ENCODE data around the gene ZNF507. TPM values are rescaled to one million over a fixed set of nuclear protein-coding genes. Genes with fewer than 3 reads are reported as not detected.

The ZNF507 gene
- total RNA-seq, 1 donor from 2014 or later, result 7.1 TPM

- no peaks in the 10 kb centered on the region for H3K27me3 ChIP-seq (ENCODE audit: control insufficient read depth, insufficient read depth, low read length)
- no peak for TF ChIP-seq CTCF (IDR thresholded peaks at IDR 0.05; ENCODE audit: insufficient read depth, low read length, severe bottlenecking)
- no peak for FAIRE-seq
- no peak overlapping the region for H3K4me3 ChIP-seq (ENCODE audit: low read depth, low read length)
- no peak for DNase-seq (ENCODE audit: low read depth)
- no peaks in the 10 kb centered on the region for H3K36me3 ChIP-seq (ENCODE audit: control insufficient read depth, insufficient read depth, low read length)
Measured at GRCh38 chr19:32308431-32309077, 36.9 kb upstream of the ZNF507 start.

GRCh38 chr19:32309711-32310390 is 35.6 kb upstream of the ZNF507 start:
- Histone ChIP-seq H3K27me3 (ENCODE audit: control insufficient read depth, insufficient read depth, low read length) (no peaks in the 10 kb centered on the region), H3K4me3 (ENCODE audit: low read depth, low read length) (no peak overlapping the region), H3K36me3 (ENCODE audit: control insufficient read depth, insufficient read depth, low read length) (no peaks in the 10 kb centered on the region)
- FAIRE-seq, result no peak
- TF ChIP-seq CTCF (IDR thresholded peaks at IDR 0.05; ENCODE audit: insufficient read depth, low read length, severe bottlenecking), result no peak
- DNase-seq (ENCODE audit: low read depth), result no peak

GRCh38 chr19:32311371-32311770 is 34.0 kb upstream of the ZNF507 start:
- no peak for TF ChIP-seq CTCF (IDR thresholded peaks at IDR 0.05; ENCODE audit: insufficient read depth, low read length, severe bottlenecking)
- H3K4me3 ChIP-seq (ENCODE audit: low read depth, low read length), result no peak overlapping the region
- H3K36me3 ChIP-seq (ENCODE audit: control insufficient read depth, insufficient read depth, low read length), result no peaks in the 10 kb centered on the region
- FAIRE-seq (no peak), DNase-seq (ENCODE audit: low read depth) (no peak)
- no peaks in the 10 kb centered on the region for H3K27me3 ChIP-seq (ENCODE audit: control insufficient read depth, insufficient read depth, low read length)

GRCh38 chr19:32313569-32314265 is 31.7 kb upstream of the ZNF507 start:
- no peak for TF ChIP-seq CTCF (IDR thresholded peaks at IDR 0.05; ENCODE audit: insufficient read depth, low read length, severe bottlenecking)
- no peak overlapping the region for H3K4me3 ChIP-seq (ENCODE audit: low read depth, low read length)
- no peaks in the 10 kb centered on the region for H3K27me3 ChIP-seq (ENCODE audit: control insufficient read depth, insufficient read depth, low read length)
- DNase-seq (ENCODE audit: low read depth) (no peak), FAIRE-seq (no peak)
- no peaks in the 10 kb centered on the region for H3K36me3 ChIP-seq (ENCODE audit: control insufficient read depth, insufficient read depth, low read length)

- FAIRE-seq (no peak), DNase-seq (ENCODE audit: low read depth) (no peak)
- Histone ChIP-seq H3K27me3 (ENCODE audit: control insufficient read depth, insufficient read depth, low read length) (no peaks in the 10 kb centered on the region), H3K36me3 (ENCODE audit: control insufficient read depth, insufficient read depth, low read length) (no peaks in the 10 kb centered on the region), H3K4me3 (ENCODE audit: low read depth, low read length) (no peak overlapping the region)
- TF ChIP-seq CTCF (IDR thresholded peaks at IDR 0.05; ENCODE audit: insufficient read depth, low read length, severe bottlenecking), result no peak
Measured at GRCh38 chr19:32316034-32316433, 29.4 kb upstream of the ZNF507 start.
